ENCODE results near the gene APOL6.

Gene APOL6

GRCh38 chr22:35656284-35656752, 8.1 kb downstream of the APOL6 start:
- peaks cover 8% of the 10 kb centered on the region for H3K36me3 ChIP-seq (replicated peaks; ENCODE audit: insufficient read depth, low read length)
- peaks cover 6% of the 10 kb centered on the region for H3K4me1 ChIP-seq (ENCODE audit: low read length)
- no peaks in the 10 kb centered on the region for H3K9me3 ChIP-seq (replicated peaks; ENCODE audit: insufficient read depth, low read length)
- no peaks in the 10 kb centered on the region for H3K27me3 ChIP-seq (replicated peaks; ENCODE audit: insufficient read depth, low read length)
- H3K9ac ChIP-seq (ENCODE audit: low read length): no peak overlapping the region
- no peak for TF ChIP-seq EZH2 (optimal IDR thresholded peaks at IDR 0.05; ENCODE audit: low read depth, low read length)
- no peak for TF ChIP-seq EZH2phosphoT487 (IDR thresholded peaks at IDR 0.05; ENCODE audit: low read length)
- no peak for TF ChIP-seq CTCF (IDR thresholded peaks at IDR 0.05; ENCODE audit: low read length)
- no peak for DNase-seq
- H4K20me1 ChIP-seq (ENCODE audit: insufficient read depth, low read length): no peaks in the 10 kb centered on the region
- no peak overlapping the region for H3K4me3 ChIP-seq (ENCODE audit: low read length)
- peaks cover 48% of the 10 kb centered on the region for H3K79me2 ChIP-seq (ENCODE audit: low read length)
- no peak overlapping the region for H3K27ac ChIP-seq (ENCODE audit: low read length)
- H2AFZ ChIP-seq (ENCODE audit: low read length): no peak overlapping the region
- no peak overlapping the region for H3K4me2 ChIP-seq (ENCODE audit: low read depth, low read length)
- H3F3A ChIP-seq (ENCODE audit: insufficient read depth, low read length): no peaks in the 10 kb centered on the region
- no peaks in the 10 kb centered on the region for H3K9me2 ChIP-seq (replicated peaks; ENCODE audit: insufficient read depth, low read length)

GRCh38 chr22:35657571-35658312, 9.5 kb downstream of the APOL6 start:
- Histone ChIP-seq H3K27ac (ENCODE audit: low read length) (no peak overlapping the region), H2AFZ (ENCODE audit: low read length) (no peak overlapping the region), H3K9me2 (replicated peaks; ENCODE audit: insufficient read depth, low read length) (no peaks in the 10 kb centered on the region), H3K4me3 (ENCODE audit: low read length) (no peak overlapping the region), H3K36me3 (replicated peaks; ENCODE audit: insufficient read depth, low read length) (peaks cover 8% of the 10 kb centered on the region), H3K4me1 (ENCODE audit: low read length) (peaks cover 6% of the 10 kb centered on the region), H3K9ac (ENCODE audit: low read length) (no peak overlapping the region), H3F3A (ENCODE audit: insufficient read depth, low read length) (no peaks in the 10 kb centered on the region), H3K9me3 (replicated peaks; ENCODE audit: insufficient read depth, low read length) (no peaks in the 10 kb centered on the region), H3K4me2 (ENCODE audit: low read depth, low read length) (no peak overlapping the region), H3K27me3 (replicated peaks; ENCODE audit: insufficient read depth, low read length) (no peaks in the 10 kb centered on the region), H3K79me2 (ENCODE audit: low read length) (peaks cover 52% of the 10 kb centered on the region), H4K20me1 (ENCODE audit: insufficient read depth, low read length) (no peaks in the 10 kb centered on the region)
- TF ChIP-seq EZH2 (optimal IDR thresholded peaks at IDR 0.05; ENCODE audit: low read depth, low read length): no peak
- no peak for TF ChIP-seq CTCF (IDR thresholded peaks at IDR 0.05; ENCODE audit: low read length)
- TF ChIP-seq EZH2phosphoT487 (IDR thresholded peaks at IDR 0.05; ENCODE audit: low read length): no peak
- no peak for DNase-seq

- H3K27ac ChIP-seq (ENCODE audit: low read length): peak overlapping the region; percentile 9; the same call in 1 of the 2 replicates
- DNase-seq: peak; percentile 38
- TF ChIP-seq CTCF (IDR thresholded peaks at IDR 0.05; ENCODE audit: low read length) (no peak), EZH2 (optimal IDR thresholded peaks at IDR 0.05; ENCODE audit: low read depth, low read length) (no peak), EZH2phosphoT487 (IDR thresholded peaks at IDR 0.05; ENCODE audit: low read length) (no peak)
- peak overlapping the region; percentile 4; the same call in 1 of the 2 replicates for H3K4me2 ChIP-seq (ENCODE audit: low read depth, low read length)
- no peaks in the 10 kb centered on the region for H3K27me3 ChIP-seq (replicated peaks; ENCODE audit: insufficient read depth, low read length)
- H2AFZ ChIP-seq (ENCODE audit: low read length): no peak overlapping the region
- H3K36me3 ChIP-seq (replicated peaks; ENCODE audit: insufficient read depth, low read length): peaks cover 12% of the 10 kb centered on the region
- H4K20me1 ChIP-seq (ENCODE audit: insufficient read depth, low read length): no peaks in the 10 kb centered on the region
- H3K79me2 ChIP-seq (ENCODE audit: low read length): peaks cover 32% of the 10 kb centered on the region
- peaks cover 6% of the 10 kb centered on the region for H3K4me1 ChIP-seq (ENCODE audit: low read length)
- H3K9me2 ChIP-seq (replicated peaks; ENCODE audit: insufficient read depth, low read length): no peaks in the 10 kb centered on the region
- no peak overlapping the region for H3K9ac ChIP-seq (ENCODE audit: low read length)
- H3F3A ChIP-seq (ENCODE audit: insufficient read depth, low read length): no peaks in the 10 kb centered on the region
- no peaks in the 10 kb centered on the region for H3K9me3 ChIP-seq (replicated peaks; ENCODE audit: insufficient read depth, low read length)
- H3K4me3 ChIP-seq (ENCODE audit: low read length): no peak overlapping the region
Measured at GRCh38 chr22:35660291-35661127, 12.3 kb downstream of the APOL6 start.
